Endothelial cell of umbilical vein (primary cell): ENCODE results near the gene SAMSN1. TPM values are rescaled to one million over a fixed set of nuclear protein-coding genes. Genes with fewer than 3 reads are reported as not detected.

Experiments used
- BruUV-seq: library from RNA; stranded (reverse); fragments of 400-500 nt; replicated peaks from 2 replicates; lab custom pipeline; 2021; lab: Mats Ljungman, UMichigan
- CTCF ChIA-PET: fragments of 300-600, 350-600 bp; sonication (Branson Sonifier 250); formaldehyde crosslinking; loops from one replicate; lab custom pipeline; 2021; ENCODE audit warnings: antibody characterized with exemption, inconsistent platforms; lab: Charles Lee
- POLR2A ChIA-PET: fragments of 300-600, 350-600 bp; sonication (Branson Sonifier 250); formaldehyde crosslinking; loops from one replicate; lab custom pipeline; 2021; ENCODE audit warnings: antibody characterized with exemption, inconsistent platforms; lab: Charles Lee
- DNase-seq: peaks from one replicate; pipeline ENCODE4 v3.0.0-alpha.2; 2011; ENCODE audit warnings: low read depth, low spot score
- FAIRE-seq: peaks from 2 replicates; lab custom pipeline; 2011; peaks lifted over from hg19 to GRCh38; lab: Jason Lieb, UNC
- H2AFZ ChIP-seq: 2 replicates; pipeline ENCODE4 v1.6.0; 2012; ENCODE audit warnings: low read depth, low read length, control low read depth, inconsistent platforms
- H3K27ac ChIP-seq: 2 replicates; pipeline ENCODE4 v1.5.1; 2011; ENCODE audit warnings: low read depth, mild to moderate bottlenecking, control low read depth, low read length, moderate library complexity; ENCODE audit not compliant: insufficient read depth
- H3K27me3 ChIP-seq, 2 experiments: 2 replicates each; pipeline versions ENCODE4 v1.6.0 to v1.6.1; 2011; ENCODE audit warnings: low read length in 2 of 2, mixed read lengths in 1 of 2; ENCODE audit not compliant: control insufficient read depth in 2 of 2, insufficient read depth in 2 of 2
- H3K36me3 ChIP-seq, 2 experiments: 2 replicates in 1 of 2; 3 replicates in 1 of 2; pipeline ENCODE4 v1.5.1; 2011; ENCODE audit warnings: low read length in 2 of 2, mild to moderate bottlenecking in 1 of 2, moderate library complexity in 1 of 2; ENCODE audit not compliant: control insufficient read depth in 2 of 2, insufficient read depth in 2 of 2; ENCODE audit errors: extremely low read depth in 1 of 2
- H3K4me1 ChIP-seq: 3 replicates; pipeline ENCODE4 v1.5.1; 2011; ENCODE audit warnings: mild to moderate bottlenecking, low read length; ENCODE audit not compliant: control insufficient read depth, insufficient read depth; ENCODE audit errors: extremely low read depth
- H3K4me2 ChIP-seq: 2 replicates; pipeline ENCODE4 v1.6.1; 2011; ENCODE audit warnings: low read length, control low read depth, mixed read lengths; ENCODE audit not compliant: insufficient read depth
- H3K4me3 ChIP-seq, 3 experiments: fragments of 200-600 bp in 1 of 3; sonication (generic), shearing (Covaris generic) in 1 of 3; replicated peaks in 1 of 3; 2 replicates each; pipeline ENCODE4 v1.5.1; 2011 to 2016; ENCODE audit warnings: control low read depth in 3 of 3, low read length in 3 of 3, mild to moderate bottlenecking in 2 of 3, inconsistent platforms in 1 of 3, low read depth in 1 of 3, moderate library complexity in 1 of 3; ENCODE audit not compliant: insufficient read depth in 1 of 3
- H3K79me2 ChIP-seq: 2 replicates; pipeline ENCODE4 v1.6.0; 2012; ENCODE audit warnings: low read length, inconsistent platforms; ENCODE audit not compliant: control insufficient read depth, insufficient read depth
- H3K9ac ChIP-seq: replicated peaks from 2 replicates; pipeline ENCODE3; 2011; ENCODE audit warnings: low read length, control low read depth; ENCODE audit not compliant: insufficient read depth; ENCODE audit errors: extremely low read depth
- H3K9me1 ChIP-seq: replicated peaks from 3 replicates; pipeline ENCODE4 v1.6.0; 2011; ENCODE audit warnings: mild to moderate bottlenecking, low read length; ENCODE audit not compliant: control insufficient read depth, insufficient read depth; ENCODE audit errors: extremely low read depth
- H3K9me3 ChIP-seq: replicated peaks from 2 replicates; pipeline ENCODE4 v1.5.1; 2012; ENCODE audit warnings: low read length, inconsistent platforms; ENCODE audit not compliant: control insufficient read depth, insufficient read depth
- H4K20me1 ChIP-seq: replicated peaks from 2 replicates; pipeline ENCODE3; 2011; ENCODE audit warnings: mild to moderate bottlenecking, low read length; ENCODE audit not compliant: control insufficient read depth, insufficient read depth; ENCODE audit errors: extremely low read depth
- CTCF ChIP-seq, 2 donors: IDR thresholded peaks; 1 replicate in 1 of 2; 2 replicates in 1 of 2; pipeline ENCODE4 v1.5.1; 2011; ENCODE audit warnings: low read length in 2 of 2, mild to moderate bottlenecking in 2 of 2, moderate library complexity in 2 of 2, control low read depth in 1 of 2, inconsistent platforms in 1 of 2, low read depth in 1 of 2; ENCODE audit not compliant: insufficient read depth in 1 of 2; ENCODE audit errors: extremely low read depth in 1 of 2
- FOS ChIP-seq: IDR thresholded peaks from 2 replicates; pipeline ENCODE4 v1.6.1; 2011; ENCODE audit warnings: mild to moderate bottlenecking, low read length, moderate library complexity, borderline replicate concordance; ENCODE audit not compliant: insufficient read depth
- GATA2 ChIP-seq: IDR thresholded peaks from 2 replicates; pipeline ENCODE4 v1.7.0; 2011; ENCODE audit warnings: low read depth, mild to moderate bottlenecking, moderate library complexity, mixed read lengths, low read length; ENCODE audit not compliant: insufficient read length, insufficient read depth
- JUN ChIP-seq: IDR thresholded peaks from 2 replicates; pipeline ENCODE4 v1.6.1; 2011; ENCODE audit warnings: borderline replicate concordance, low read depth; ENCODE audit not compliant: insufficient read length, insufficient read depth
- POLR2AphosphoS5 ChIP-seq: IDR thresholded peaks from 2 replicates; pipeline ENCODE4 v1.6.1; 2012; ENCODE audit warnings: low read depth, mild to moderate bottlenecking, control low read depth, low read length, moderate library complexity; ENCODE audit not compliant: insufficient read depth
- dilution Hi-C: fragments of 300-500 bp; cut with MboI; formaldehyde crosslinking; loops from one replicate; pipeline ENCODE4 v1.15.0; 2019; ENCODE audit warnings: low sequenced_read_pairs; ENCODE audit not compliant: extremely low pct_ligation_motif_present
- intact Hi-C: fragments of 100-400 bp; cut with micrococcal nuclease; formaldehyde crosslinking; loops from one replicate; pipeline ENCODE4 v1.10.0; 2022
- polyA plus RNA-seq, 4 experiments: library from polyadenylated mRNA; depleted of rRNA in 3 of 4; stranded (reverse) in 3 of 4; unstranded in 1 of 4; fragments of >200 nt; gene quantifications; 2 replicates each; pipeline versions ENCODE4 v1.2.1 to v1.2.3, GENCODE V29; 2011 to 2012; ENCODE audit warnings: missing spikeins in 1 of 4
- total RNA-seq: library from RNA; stranded (reverse); gene quantifications from 2 replicates; pipeline ENCODE4 v1.2.3, GENCODE V29; 2021
- TF ChIP-seq, protein P1 (sequence below): IDR thresholded peaks from 2 replicates; pipeline ENCODE4 v1.6.1; 2011; ENCODE audit not compliant: insufficient read depth, insufficient read length

Gene SAMSN1
- total and polyA plus RNA-seq, 2 donors (not counting 3 experiments of a cell fraction or from before 2014, with no cell fraction given) = 2.5 to 5.3 TPM

DNA sequence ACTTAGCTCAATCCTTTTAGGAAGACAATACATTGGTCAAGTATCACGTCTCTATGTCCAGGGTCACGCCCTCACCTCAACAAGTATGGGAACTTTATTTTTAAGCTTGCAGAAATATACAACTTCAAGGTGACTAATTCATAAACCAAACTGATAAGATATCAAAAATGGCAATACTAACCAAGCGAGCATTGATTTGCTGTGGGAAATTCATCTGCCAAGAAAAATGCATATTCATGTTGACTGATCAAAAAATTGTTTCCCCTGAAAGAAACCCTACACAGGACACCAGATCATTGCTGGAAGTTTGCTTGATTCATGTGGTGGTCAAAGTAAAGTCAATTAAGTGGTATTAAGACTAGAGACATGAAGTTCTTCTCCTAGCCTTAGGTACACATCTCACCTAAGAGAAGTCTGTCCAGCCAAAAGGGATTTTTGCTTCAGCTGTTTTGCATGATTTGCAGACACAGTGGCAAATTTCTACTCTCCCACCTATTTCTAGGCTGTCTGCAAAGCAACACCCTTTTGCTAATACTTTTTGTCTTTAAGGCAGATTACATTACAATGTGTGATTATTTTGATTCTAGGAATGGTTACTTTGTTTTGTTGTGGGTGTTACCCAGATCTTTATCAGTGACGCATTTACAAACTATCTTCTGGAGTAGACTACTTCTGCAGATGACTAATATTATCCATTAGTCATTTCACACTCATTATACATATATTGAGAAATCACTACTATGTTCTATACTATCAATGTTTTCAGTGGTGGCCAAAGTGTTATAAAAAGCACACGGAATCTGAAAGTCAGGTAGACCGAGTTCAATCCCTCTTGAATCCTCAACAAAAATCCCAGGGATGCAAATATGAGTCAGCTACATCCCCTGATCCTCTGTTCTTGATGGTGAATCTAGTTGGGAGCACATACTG, 12.4 kb downstream of the SAMSN1 start:
- H2AFZ ChIP-seq = no peak overlapping the region
- peak overlapping the region; percentile 77 for H3K4me2 ChIP-seq
- no peaks in the 10 kb centered on the region for H4K20me1 ChIP-seq
- dilution Hi-C loops = no loop called here
- FAIRE-seq = peak; percentile 74
- peaks cover 36% of the 10 kb centered on the region for H3K79me2 ChIP-seq
- H3K27ac ChIP-seq = peak overlapping the region; percentile 91
- H3K4me1 ChIP-seq = peaks cover 17% of the 10 kb centered on the region
- H3K9me3 ChIP-seq = no peaks in the 10 kb centered on the region
- no peaks in the 10 kb centered on the region for H3K27me3 ChIP-seq
- BruUV-seq = TSS peak; percentile 73
- intact Hi-C loops = loop anchor here (1.0 kb wide), 2 partner anchors 9 to 179 kb away; no protein-coding TSS in a partner anchor
- POLR2A ChIA-PET = no interaction called here
- H3K9me1 ChIP-seq = no peaks in the 10 kb centered on the region
- H3K4me3 ChIP-seq = peak overlapping the region in 1 of 3 experiments; percentile 39
- CTCF ChIA-PET = interaction anchor here (0.7 to 2.2 kb wide), 3 partner anchors 16 to 476 kb away, joined by 3 to 12 read pairs (median 3); no protein-coding TSS in a partner anchor
- H3K36me3 ChIP-seq = no peaks in the 10 kb centered on the region
- H3K9ac ChIP-seq = peak overlapping the region; percentile 64
- TF ChIP-seq POLR2AphosphoS5 (peak; percentile 35), FOS (peak; percentile 91), JUN (peak; percentile 99), GATA2 (peak; percentile 97), CTCF (IDR thresholded peaks at IDR 0.05; ENCODE audit: extremely low read depth in 1 of 2, insufficient read depth in 1 of 2, low read depth in 1 of 2, low read length in 2 of 2) (no peak)
- TF ChIP-seq, protein P1, sequence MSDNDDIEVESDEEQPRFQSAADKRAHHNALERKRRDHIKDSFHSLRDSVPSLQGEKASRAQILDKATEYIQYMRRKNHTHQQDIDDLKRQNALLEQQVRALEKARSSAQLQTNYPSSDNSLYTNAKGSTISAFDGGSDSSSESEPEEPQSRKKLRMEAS = no peak
- DNase-seq = peak; percentile 77
